ENCODE data around the gene MKRN1. TPM values are rescaled to one million over a fixed set of nuclear protein-coding genes. Genes with fewer than 3 reads are reported as not detected.
A peak's percentile ranks its signal among the peaks of the same experiment; 100 is the strongest.

The MKRN1 gene
- total RNA-seq, 1 experiment from 2014 or later, result 121 TPM

DNA sequence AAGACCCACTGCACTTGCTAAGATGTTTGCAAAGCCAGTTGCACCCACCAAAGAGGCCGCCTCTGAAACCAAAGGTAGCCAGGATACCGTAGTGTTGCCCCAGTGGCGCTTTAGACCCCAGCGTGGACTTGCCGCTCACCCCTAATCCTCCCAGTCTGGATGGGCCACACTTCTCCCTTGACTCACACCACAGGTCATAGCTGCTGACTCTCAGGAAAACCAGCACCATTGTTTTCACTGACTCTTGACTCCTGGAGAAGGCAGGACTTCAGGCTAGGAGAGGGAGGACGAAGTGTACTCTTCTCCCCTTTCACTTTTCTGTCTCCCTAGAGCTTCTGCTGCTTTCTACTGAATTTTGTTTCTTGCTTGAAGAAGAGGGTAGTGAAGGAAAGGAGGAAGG, 53.2 kb downstream of the MKRN1 start:
- TF ChIP-seq TEAD1 (CRISPR knock-in tag; IDR thresholded peaks at IDR 0.05) (no peak), JAZF1 (CRISPR knock-in tag; IDR thresholded peaks at IDR 0.05) (no peak), ZNF671 (CRISPR knock-in tag; IDR thresholded peaks at IDR 0.05) (no peak), PRRX2 (CRISPR knock-in tag; IDR thresholded peaks at IDR 0.05) (no peak), NR2C2 (CRISPR knock-in tag; IDR thresholded peaks at IDR 0.05) (no peak)
- CTCF ChIA-PET, result no interaction called here
- H3K27me3 Mint-ChIP-seq (ENCODE audit: low read depth), result no peaks in the 10 kb centered on the region
- H3K9me3 Mint-ChIP-seq, result no peaks in the 10 kb centered on the region
- ATAC-seq (no peak), DNase-seq (ENCODE audit: low spot score) (no peak)
- H3K27ac Mint-ChIP-seq, result 0 out of 2 replicates have a peak overlapping the region, but pooled peaks have one; percentile 28
- no peaks in the 10 kb centered on the region for H3K4me1 Mint-ChIP-seq
- POLR2A ChIA-PET, result no interaction called here
- H3K4me3 Mint-ChIP-seq, result no peak overlapping the region
- peaks cover 15% of the 10 kb centered on the region for H3K36me3 Mint-ChIP-seq

DNA sequence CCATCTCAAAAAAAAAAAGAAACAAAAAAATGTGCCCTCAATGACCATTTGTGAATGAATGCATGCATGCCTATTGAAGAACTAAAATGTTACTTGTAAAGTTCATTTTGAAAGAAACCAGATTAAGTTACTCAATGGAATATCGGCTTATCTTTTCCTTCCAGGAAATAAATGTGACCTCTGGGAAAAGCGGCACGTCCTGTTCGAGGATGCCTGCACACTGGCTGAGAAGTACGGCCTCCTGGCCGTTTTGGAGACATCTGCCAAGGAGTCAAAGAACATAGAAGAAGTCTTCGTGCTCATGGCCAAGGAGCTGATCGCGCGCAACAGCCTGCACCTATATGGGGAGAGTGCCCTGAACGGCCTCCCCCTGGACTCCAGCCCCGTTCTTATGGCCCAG, 53.6 kb downstream of the MKRN1 start:
- no peaks in the 10 kb centered on the region for H3K27me3 Mint-ChIP-seq (ENCODE audit: low read depth)
- H3K27ac Mint-ChIP-seq, result no peak overlapping the region
- TF ChIP-seq NFYB (CRISPR knock-in tag; conservative IDR thresholded peaks at IDR 0.05; ENCODE audit: low read depth) (no peak), ZNF138 (CRISPR knock-in tag; conservative IDR thresholded peaks at IDR 0.05) (no peak), ZNF396 (CRISPR knock-in tag; IDR thresholded peaks at IDR 0.05; ENCODE audit: borderline replicate concordance) (no peak), CBFB (CRISPR knock-in tag; IDR thresholded peaks at IDR 0.05; ENCODE audit: low read depth) (no peak), ZNF232 (CRISPR knock-in tag; IDR thresholded peaks at IDR 0.05) (no peak), ZNF121 (CRISPR knock-in tag; IDR thresholded peaks at IDR 0.05) (no peak), ZNF416 (CRISPR knock-in tag; IDR thresholded peaks at IDR 0.05) (no peak), CREB1 (CRISPR knock-in tag; IDR thresholded peaks at IDR 0.05) (no peak), SMAD4 (CRISPR knock-in tag; IDR thresholded peaks at IDR 0.05) (no peak), E2F1 (CRISPR knock-in tag; IDR thresholded peaks at IDR 0.05) (no peak)
- TF ChIP-seq, protein P1, sequence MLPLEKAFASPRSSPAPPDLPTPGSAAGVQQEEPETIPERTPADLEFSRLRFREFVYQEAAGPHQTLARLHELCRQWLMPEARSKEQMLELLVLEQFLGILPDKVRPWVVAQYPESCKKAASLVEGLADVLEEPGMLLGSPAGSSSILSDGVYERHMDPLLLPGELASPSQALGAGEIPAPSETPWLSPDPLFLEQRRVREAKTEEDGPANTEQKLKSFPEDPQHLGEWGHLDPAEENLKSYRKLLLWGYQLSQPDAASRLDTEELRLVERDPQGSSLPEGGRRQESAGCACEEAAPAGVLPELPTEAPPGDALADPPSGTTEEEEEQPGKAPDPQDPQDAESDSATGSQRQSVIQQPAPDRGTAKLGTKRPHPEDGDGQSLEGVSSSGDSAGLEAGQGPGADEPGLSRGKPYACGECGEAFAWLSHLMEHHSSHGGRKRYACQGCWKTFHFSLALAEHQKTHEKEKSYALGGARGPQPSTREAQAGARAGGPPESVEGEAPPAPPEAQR (CRISPR knock-in tag; IDR thresholded peaks at IDR 0.05), result no peak
- DNase-seq (ENCODE audit: low spot score), result no peak
- CTCF ChIA-PET, result no interaction called here
- POLR2A ChIA-PET, result no interaction called here
- no peaks in the 10 kb centered on the region for H3K4me1 Mint-ChIP-seq
- H3K36me3 Mint-ChIP-seq, result peaks cover 14% of the 10 kb centered on the region
- no peak for ATAC-seq
- no peaks in the 10 kb centered on the region for H3K9me3 Mint-ChIP-seq
- no peak overlapping the region for H3K4me3 Mint-ChIP-seq

GRCh38 chr7:140423501-140423900, 55.8 kb downstream of the MKRN1 start:
- no peak overlapping the region for H3K27ac Mint-ChIP-seq
- peaks cover 5% of the 10 kb centered on the region for H3K36me3 Mint-ChIP-seq
- no peaks in the 10 kb centered on the region for H3K4me1 Mint-ChIP-seq
- DNase-seq (ENCODE audit: low spot score) (no peak), ATAC-seq (no peak)
- no peaks in the 10 kb centered on the region for H3K9me3 Mint-ChIP-seq
- POLR2A ChIA-PET, result interaction anchor here (0.5 kb wide), 1 partner anchor 224 kb away, joined by 3 read pairs; no protein-coding TSS in a partner anchor
- no peaks in the 10 kb centered on the region for H3K27me3 Mint-ChIP-seq (ENCODE audit: low read depth)
- no peak overlapping the region for H3K4me3 Mint-ChIP-seq
- CTCF ChIA-PET, result interaction anchor here (1.8 kb wide), 1 partner anchor 21 kb away, joined by 5 read pairs; no protein-coding TSS in a partner anchor
- TF ChIP-seq FOXJ3 (CRISPR knock-in tag; IDR thresholded peaks at IDR 0.05; ENCODE audit: borderline replicate concordance), result no peak
- TF ChIP-seq KAT7 (CRISPR knock-in tag; IDR thresholded peaks at IDR 0.05; ENCODE audit: borderline replicate concordance), result no peak
- no peak for TF ChIP-seq IRF2 (CRISPR knock-in tag; IDR thresholded peaks at IDR 0.05; ENCODE audit: borderline replicate concordance, low read depth)
- TF ChIP-seq MXD4 (CRISPR knock-in tag; IDR thresholded peaks at IDR 0.05; ENCODE audit: borderline replicate concordance), result no peak
- no peak for TF ChIP-seq ZNF512 (CRISPR knock-in tag; IDR thresholded peaks at IDR 0.05; ENCODE audit: borderline replicate concordance)
- no peak for TF ChIP-seq PRRX2 (CRISPR knock-in tag; IDR thresholded peaks at IDR 0.05)
- TF ChIP-seq AFF4 (CRISPR knock-in tag; IDR thresholded peaks at IDR 0.05; ENCODE audit: borderline replicate concordance), result no peak
- no peak for TF ChIP-seq PRDM15 (CRISPR knock-in tag; IDR thresholded peaks at IDR 0.05)
- TF ChIP-seq ZNF138 (CRISPR knock-in tag; conservative IDR thresholded peaks at IDR 0.05), result no peak
